ENCODE measurements around the gene ST3GAL3. TPM values are rescaled to one million over a fixed set of nuclear protein-coding genes. Genes with fewer than 3 reads are reported as not detected.

ST3GAL3 gene
- total and polyA plus RNA-seq, 2 donors (not counting 1 experiment from before 2014, with no cell fraction given): 13.7 to 16.3 TPM

Other genes starting within 250 kb of the ST3GAL3 start
- 23.9 and 45.2 TPM in 2 replicates for gene PTPRF, start 176.7 kb upstream of the ST3GAL3 start, total RNA-seq
- 39.5 and 52.0 TPM in 2 replicates for gene PTPRF, start 176.7 kb upstream of the ST3GAL3 start, polyA plus RNA-seq
- 38.3 and 50.2 TPM in 2 replicates for gene KDM4A, start 57.4 kb upstream of the ST3GAL3 start, total RNA-seq
- 22.3 and 22.7 TPM in 2 replicates for gene KDM4A, start 57.4 kb upstream of the ST3GAL3 start, polyA plus RNA-seq
- 0.50 TPM in 1 of 2 replicates, not detected in the other for gene ARTN, start 226.3 kb downstream of the ST3GAL3 start, total RNA-seq
- 0.06 TPM in 1 of 2 replicates, not detected in the other for gene ARTN, start 226.3 kb downstream of the ST3GAL3 start, polyA plus RNA-seq
- 13.1 and 18.5 TPM in 2 replicates for gene IPO13, start 239.4 kb downstream of the ST3GAL3 start, total RNA-seq
- 12.8 and 19.1 TPM in 2 replicates for gene IPO13, start 239.4 kb downstream of the ST3GAL3 start, polyA plus RNA-seq